Measurements from ENCODE around the gene CAPZB.

The CAPZB gene

DNA sequence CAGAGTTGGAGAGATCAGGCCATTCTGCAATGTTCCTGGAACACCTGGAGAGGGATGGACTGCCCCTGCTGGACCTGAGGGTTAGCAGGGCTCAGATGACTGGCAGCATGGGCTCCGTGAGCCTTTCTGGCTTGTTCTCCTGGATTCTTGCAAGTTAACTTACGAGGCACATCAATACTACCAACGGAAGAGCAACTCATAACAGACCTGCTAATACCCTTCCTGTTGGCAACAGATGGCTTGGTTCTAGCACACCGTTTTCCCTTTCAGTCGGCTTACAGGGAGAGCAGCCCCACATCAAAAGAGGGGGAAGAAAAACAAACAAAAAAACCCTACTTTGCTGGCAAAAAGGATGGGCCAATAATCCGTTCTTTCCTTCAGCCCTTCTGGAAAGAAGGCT lies 125.3 kb downstream of the CAPZB start:
- Histone ChIP-seq H3K9me3 (ENCODE audit: control insufficient read depth in 1 of 2, low read length in 2 of 2) (no peaks in the 10 kb centered on the region), H3K4me3 (ENCODE audit: low read depth in 1 of 2, low read length in 2 of 2) (no peak overlapping the region), H3K4me1 (ENCODE audit: control insufficient read depth in 1 of 2, insufficient read depth in 2 of 2, low read length in 2 of 2) (peaks cover 10 to 15% of the 10 kb centered on the region in 2 donors), H3K36me3 (ENCODE audit: control insufficient read depth in 1 of 2, insufficient read depth in 2 of 2, low read length in 2 of 2) (peaks cover 25 to 28% of the 10 kb centered on the region in 2 donors), H3K27ac (ENCODE audit: low read length) (no peak overlapping the region), H3K27me3 (ENCODE audit: low read depth, low read length) (no peaks in the 10 kb centered on the region)

- Histone ChIP-seq H3K27me3 (ENCODE audit: low read depth, low read length) (no peaks in the 10 kb centered on the region), H3K36me3 (ENCODE audit: control insufficient read depth in 1 of 2, insufficient read depth in 2 of 2, low read length in 2 of 2) (peaks cover 31 to 35% of the 10 kb centered on the region in 2 donors), H3K4me3 (ENCODE audit: low read depth in 1 of 2, low read length in 2 of 2) (no peak overlapping the region), H3K4me1 (ENCODE audit: control insufficient read depth in 1 of 2, insufficient read depth in 2 of 2, low read length in 2 of 2) (peaks cover 14 to 15% of the 10 kb centered on the region in 2 donors), H3K9me3 (ENCODE audit: control insufficient read depth in 1 of 2, low read length in 2 of 2) (no peaks in the 10 kb centered on the region), H3K27ac (ENCODE audit: low read length) (no peak overlapping the region)
Observed at GRCh38 chr1:19359357-19359756, 126.0 kb downstream of the CAPZB start.

DNA sequence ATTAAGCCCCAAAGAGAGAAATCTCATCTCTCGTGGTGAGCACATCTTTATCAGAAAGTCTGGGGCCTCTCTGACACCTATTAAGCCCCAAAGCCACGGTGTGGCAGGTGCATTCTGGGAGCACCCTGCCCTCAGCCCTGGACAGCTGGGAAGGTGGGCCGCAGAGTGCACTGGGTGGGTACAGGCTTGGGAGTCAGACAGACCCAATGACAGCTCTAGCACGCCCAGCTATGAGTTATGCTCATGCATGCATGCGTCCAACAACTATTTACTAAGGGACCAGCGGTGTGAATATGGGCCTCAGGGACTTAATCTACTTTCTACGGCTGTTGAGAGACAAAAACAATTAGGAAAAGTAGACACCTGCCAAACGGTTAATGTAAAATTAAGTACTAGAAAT lies 126.6 kb downstream of the CAPZB start:
- H3K27ac ChIP-seq (ENCODE audit: low read length): no peak overlapping the region
- H3K9me3 ChIP-seq (ENCODE audit: control insufficient read depth in 1 of 2, low read length in 2 of 2): no peaks in the 10 kb centered on the region
- peaks cover 35 to 40% of the 10 kb centered on the region in 2 donors for H3K36me3 ChIP-seq (ENCODE audit: control insufficient read depth in 1 of 2, insufficient read depth in 2 of 2, low read length in 2 of 2)
- H3K27me3 ChIP-seq (ENCODE audit: low read depth, low read length): no peaks in the 10 kb centered on the region
- H3K4me3 ChIP-seq (ENCODE audit: low read depth in 1 of 2, low read length in 2 of 2): no peak overlapping the region
- H3K4me1 ChIP-seq (ENCODE audit: control insufficient read depth in 1 of 2, insufficient read depth in 2 of 2, low read length in 2 of 2): peaks cover 8 to 17% of the 10 kb centered on the region in 2 donors

- Histone ChIP-seq H3K4me3 (ENCODE audit: low read depth in 1 of 2, low read length in 2 of 2) (no peak overlapping the region), H3K36me3 (ENCODE audit: control insufficient read depth in 1 of 2, insufficient read depth in 2 of 2, low read length in 2 of 2) (peaks cover 40 to 42% of the 10 kb centered on the region in 2 donors), H3K4me1 (ENCODE audit: control insufficient read depth in 1 of 2, insufficient read depth in 2 of 2, low read length in 2 of 2) (peaks cover 8 to 18% of the 10 kb centered on the region in 2 donors), H3K27ac (ENCODE audit: low read length) (no peak overlapping the region), H3K9me3 (ENCODE audit: control insufficient read depth in 1 of 2, low read length in 2 of 2) (no peaks in the 10 kb centered on the region), H3K27me3 (ENCODE audit: low read depth, low read length) (no peaks in the 10 kb centered on the region)
Observed at GRCh38 chr1:19357299-19357986, 127.9 kb downstream of the CAPZB start.

DNA sequence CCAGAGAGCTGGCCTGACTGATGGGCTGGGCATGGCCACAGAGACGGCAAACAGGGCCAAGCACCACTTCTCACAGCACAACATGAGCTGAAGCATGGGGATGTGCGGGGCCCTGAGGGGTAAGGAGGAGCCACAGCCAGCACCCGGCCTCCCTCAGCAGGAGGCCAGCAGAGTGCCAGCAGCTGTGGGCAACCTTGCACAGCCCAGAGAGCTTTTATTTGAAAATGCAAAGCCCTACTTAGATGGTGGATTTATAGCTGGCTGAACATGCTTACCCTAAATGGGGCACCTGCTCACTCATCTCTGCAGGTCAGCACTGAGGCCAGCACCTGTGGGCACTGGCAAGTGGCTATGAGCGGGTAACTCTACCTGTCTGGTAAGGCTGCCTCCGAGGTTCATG lies 129.1 kb downstream of the CAPZB start:
- Histone ChIP-seq H3K27me3 (ENCODE audit: low read depth, low read length) (no peaks in the 10 kb centered on the region), H3K9me3 (ENCODE audit: control insufficient read depth in 1 of 2, low read length in 2 of 2) (no peaks in the 10 kb centered on the region), H3K4me3 (ENCODE audit: low read depth in 1 of 2, low read length in 2 of 2) (no peak overlapping the region), H3K4me1 (ENCODE audit: control insufficient read depth in 1 of 2, insufficient read depth in 2 of 2, low read length in 2 of 2) (peaks cover 8 to 30% of the 10 kb centered on the region in 2 donors), H3K27ac (ENCODE audit: low read length) (no peak overlapping the region), H3K36me3 (ENCODE audit: control insufficient read depth in 1 of 2, insufficient read depth in 2 of 2, low read length in 2 of 2) (peaks cover 40 to 44% of the 10 kb centered on the region in 2 donors)

- Histone ChIP-seq H3K4me3 (ENCODE audit: low read depth in 1 of 2, low read length in 2 of 2) (no peak overlapping the region), H3K27me3 (ENCODE audit: low read depth, low read length) (no peaks in the 10 kb centered on the region), H3K9me3 (ENCODE audit: control insufficient read depth in 1 of 2, low read length in 2 of 2) (no peaks in the 10 kb centered on the region), H3K27ac (ENCODE audit: low read length) (no peak overlapping the region), H3K4me1 (ENCODE audit: control insufficient read depth in 1 of 2, insufficient read depth in 2 of 2, low read length in 2 of 2) (peaks cover 0 to 30% of the 10 kb centered on the region in 2 donors), H3K36me3 (ENCODE audit: control insufficient read depth in 1 of 2, insufficient read depth in 2 of 2, low read length in 2 of 2) (peaks cover 40 to 55% of the 10 kb centered on the region in 2 donors)
Observed at GRCh38 chr1:19354531-19354981, 130.8 kb downstream of the CAPZB start.

DNA sequence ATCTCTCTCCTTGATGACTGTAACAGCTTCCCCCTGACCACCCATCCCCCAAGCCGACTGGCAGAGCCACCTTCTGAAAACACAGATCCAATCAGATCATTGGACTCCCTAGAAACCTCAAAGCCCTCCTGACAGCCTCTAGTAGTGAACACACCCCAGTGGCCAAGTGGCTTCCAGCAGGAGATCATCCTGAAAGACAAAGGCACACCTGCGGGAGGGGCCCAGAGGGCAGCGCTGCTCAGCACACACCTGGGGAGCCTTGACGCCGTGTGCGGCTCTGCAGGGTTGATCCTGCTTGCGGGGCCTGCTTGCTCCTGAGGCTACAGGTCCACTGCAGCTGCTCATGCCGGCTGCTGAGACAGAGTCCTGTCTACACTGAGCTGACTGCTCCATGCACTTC lies 131.7 kb downstream of the CAPZB start:
- Histone ChIP-seq H3K4me1 (ENCODE audit: control insufficient read depth in 1 of 2, insufficient read depth in 2 of 2, low read length in 2 of 2) (peaks cover 0 to 30% of the 10 kb centered on the region in 2 donors), H3K4me3 (ENCODE audit: low read depth in 1 of 2, low read length in 2 of 2) (no peak overlapping the region), H3K27me3 (ENCODE audit: low read depth, low read length) (no peaks in the 10 kb centered on the region), H3K9me3 (ENCODE audit: control insufficient read depth in 1 of 2, low read length in 2 of 2) (no peaks in the 10 kb centered on the region), H3K36me3 (ENCODE audit: control insufficient read depth in 1 of 2, insufficient read depth in 2 of 2, low read length in 2 of 2) (peaks cover 44 to 55% of the 10 kb centered on the region in 2 donors), H3K27ac (ENCODE audit: low read length) (no peak overlapping the region)

GRCh38 chr1:19352839-19353238 lies 132.5 kb downstream of the CAPZB start:
- H3K36me3 ChIP-seq (ENCODE audit: control insufficient read depth in 1 of 2, insufficient read depth in 2 of 2, low read length in 2 of 2): peaks cover 45 to 55% of the 10 kb centered on the region in 2 donors
- H3K4me1 ChIP-seq (ENCODE audit: control insufficient read depth in 1 of 2, insufficient read depth in 2 of 2, low read length in 2 of 2): peaks cover 0 to 36% of the 10 kb centered on the region in 2 donors
- no peaks in the 10 kb centered on the region for H3K27me3 ChIP-seq (ENCODE audit: low read depth, low read length)
- no peak overlapping the region for H3K4me3 ChIP-seq (ENCODE audit: low read depth in 1 of 2, low read length in 2 of 2)
- H3K27ac ChIP-seq (ENCODE audit: low read length): no peak overlapping the region
- no peaks in the 10 kb centered on the region for H3K9me3 ChIP-seq (ENCODE audit: control insufficient read depth in 1 of 2, low read length in 2 of 2)

DNA sequence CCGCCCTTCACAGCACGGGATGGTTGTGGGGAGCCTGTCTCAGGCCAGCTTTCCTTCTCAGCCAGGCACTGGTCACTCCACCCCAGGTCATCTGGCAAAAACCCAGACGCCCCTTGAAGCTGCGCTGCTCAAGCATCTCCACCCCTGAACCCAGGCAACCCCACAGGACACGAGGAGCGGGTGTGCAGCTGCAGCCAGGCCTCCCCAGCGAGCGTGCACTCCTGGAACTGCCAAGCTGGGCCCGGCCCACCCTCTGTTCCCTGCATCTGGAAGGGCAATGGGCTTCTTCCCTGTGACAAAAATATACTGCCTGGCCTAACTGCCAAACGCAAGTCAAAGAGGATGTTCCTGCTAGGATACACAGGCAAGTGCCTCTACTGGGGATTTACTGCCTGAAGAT lies 133.5 kb downstream of the CAPZB start:
- Histone ChIP-seq H3K9me3 (ENCODE audit: control insufficient read depth in 1 of 2, low read length in 2 of 2) (no peaks in the 10 kb centered on the region), H3K4me3 (ENCODE audit: low read depth in 1 of 2, low read length in 2 of 2) (no peak overlapping the region), H3K27ac (ENCODE audit: low read length) (no peak overlapping the region), H3K27me3 (ENCODE audit: low read depth, low read length) (no peaks in the 10 kb centered on the region), H3K4me1 (ENCODE audit: control insufficient read depth in 1 of 2, insufficient read depth in 2 of 2, low read length in 2 of 2) (peaks cover 0 to 45% of the 10 kb centered on the region in 2 donors), H3K36me3 (ENCODE audit: control insufficient read depth in 1 of 2, insufficient read depth in 2 of 2, low read length in 2 of 2) (peaks cover 40 to 50% of the 10 kb centered on the region in 2 donors)

GRCh38 chr1:19350566-19350965 lies 134.8 kb downstream of the CAPZB start:
- H3K36me3 ChIP-seq (ENCODE audit: control insufficient read depth in 1 of 2, insufficient read depth in 2 of 2, low read length in 2 of 2): peaks cover 29 to 37% of the 10 kb centered on the region in 2 donors
- no peaks in the 10 kb centered on the region for H3K27me3 ChIP-seq (ENCODE audit: low read depth, low read length)
- H3K27ac ChIP-seq (ENCODE audit: low read length): no peak overlapping the region
- H3K4me3 ChIP-seq (ENCODE audit: low read depth in 1 of 2, low read length in 2 of 2): no peak overlapping the region
- peaks cover 0 to 45% of the 10 kb centered on the region in 2 donors for H3K4me1 ChIP-seq (ENCODE audit: control insufficient read depth in 1 of 2, insufficient read depth in 2 of 2, low read length in 2 of 2)
- H3K9me3 ChIP-seq (ENCODE audit: control insufficient read depth in 1 of 2, low read length in 2 of 2): no peaks in the 10 kb centered on the region

GRCh38 chr1:19349999-19350398 lies 135.3 kb downstream of the CAPZB start:
- Histone ChIP-seq H3K27me3 (ENCODE audit: low read depth, low read length) (no peaks in the 10 kb centered on the region), H3K36me3 (ENCODE audit: control insufficient read depth in 1 of 2, insufficient read depth in 2 of 2, low read length in 2 of 2) (peaks cover 28 to 40% of the 10 kb centered on the region in 2 donors), H3K9me3 (ENCODE audit: control insufficient read depth in 1 of 2, low read length in 2 of 2) (no peaks in the 10 kb centered on the region), H3K4me3 (ENCODE audit: low read depth in 1 of 2, low read length in 2 of 2) (no peak overlapping the region), H3K4me1 (ENCODE audit: control insufficient read depth in 1 of 2, insufficient read depth in 2 of 2, low read length in 2 of 2) (peaks cover 0 to 45% of the 10 kb centered on the region in 2 donors), H3K27ac (ENCODE audit: low read length) (no peak overlapping the region)

Measured in muscle layer of duodenum (tissue), 2 donors.